ENCODE data around the gene PDILT. TPM values are rescaled to one million over a fixed set of nuclear protein-coding genes. Genes with fewer than 3 reads are reported as not detected.
"Not testable (repeated sequence)": the region's sequence is repeated elsewhere in the genome, so short reads cannot be mapped to it uniquely, and the experiment has no call there.

The PDILT gene
- total RNA-seq, 1 experiment from 2014 or later, result not detected

GRCh38 chr16:20327444-20328041 is 77.0 kb downstream of the PDILT start, which contains the start of gene GP2:
TSS of gene GP2 (minus strand) at chr16:20327513. CDS start at chr16:20326431, 1,082 bp downstream.
- Histone ChIP-seq H3K9me3 (replicated peaks) (no peaks in the 10 kb centered on the region), H3K27me3 (no peaks in the 10 kb centered on the region), H3K36me3 (no peaks in the 10 kb centered on the region), H3K4me3 (no peak within 1 kb of the TSS), H3K4me1 (no peaks in the 10 kb centered on the region), H3K27ac (no peak within 1 kb of the TSS)
- DNase-seq, result no peak

DNA sequence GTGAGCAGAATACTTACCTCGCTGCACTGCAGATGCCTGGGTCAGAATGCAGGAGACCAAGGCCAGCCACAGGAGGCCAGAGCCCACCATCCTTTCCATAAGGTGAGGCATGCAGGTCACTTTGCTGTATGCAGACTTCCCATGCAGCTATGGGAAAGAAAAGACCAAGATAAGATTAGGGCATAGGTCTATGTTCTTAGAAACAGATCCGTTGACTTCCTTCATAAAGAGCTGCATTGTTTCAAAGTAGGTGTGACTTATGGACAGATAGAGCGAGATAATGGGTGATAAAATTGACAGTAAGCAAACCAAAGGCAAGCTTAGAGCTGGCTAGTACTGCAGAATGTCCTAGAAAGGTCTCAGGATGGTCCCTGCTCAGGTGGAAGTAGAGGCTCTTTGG is 78.2 kb downstream of the PDILT start:
- no peaks in the 10 kb centered on the region for H3K36me3 ChIP-seq
- no peak for DNase-seq
- no peaks in the 10 kb centered on the region for H3K4me1 ChIP-seq
- no peaks in the 10 kb centered on the region for H3K9me3 ChIP-seq (replicated peaks)
- no peaks in the 10 kb centered on the region for H3K27me3 ChIP-seq
- no peak overlapping the region for H3K4me3 ChIP-seq
- H3K27ac ChIP-seq, result no peak overlapping the region

DNA sequence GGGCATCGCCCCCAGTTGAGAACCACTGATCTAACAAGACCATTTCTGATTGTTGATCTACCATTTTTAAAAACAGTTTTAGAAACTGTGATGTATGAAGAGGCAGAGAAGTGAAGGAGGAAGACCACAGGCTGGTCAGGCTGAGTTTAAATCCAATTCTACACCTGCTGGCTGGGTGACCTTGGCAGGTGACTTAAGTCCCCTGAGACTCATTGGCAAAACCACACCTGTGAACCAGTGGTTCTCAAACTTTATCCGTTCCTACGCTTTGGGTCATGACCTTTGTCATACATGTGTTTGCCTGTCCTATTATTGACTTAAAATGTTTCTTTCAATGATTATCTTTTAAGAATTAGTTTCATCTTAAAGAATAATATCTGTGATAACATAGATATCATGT is 79.5 kb downstream of the PDILT start:
- DNase-seq, result no peak
- Histone ChIP-seq H3K9me3 (replicated peaks) (no peaks in the 10 kb centered on the region), H3K36me3 (no peaks in the 10 kb centered on the region), H3K4me1 (no peaks in the 10 kb centered on the region), H3K27ac (no peak overlapping the region), H3K27me3 (no peaks in the 10 kb centered on the region), H3K4me3 (no peak overlapping the region)

DNA sequence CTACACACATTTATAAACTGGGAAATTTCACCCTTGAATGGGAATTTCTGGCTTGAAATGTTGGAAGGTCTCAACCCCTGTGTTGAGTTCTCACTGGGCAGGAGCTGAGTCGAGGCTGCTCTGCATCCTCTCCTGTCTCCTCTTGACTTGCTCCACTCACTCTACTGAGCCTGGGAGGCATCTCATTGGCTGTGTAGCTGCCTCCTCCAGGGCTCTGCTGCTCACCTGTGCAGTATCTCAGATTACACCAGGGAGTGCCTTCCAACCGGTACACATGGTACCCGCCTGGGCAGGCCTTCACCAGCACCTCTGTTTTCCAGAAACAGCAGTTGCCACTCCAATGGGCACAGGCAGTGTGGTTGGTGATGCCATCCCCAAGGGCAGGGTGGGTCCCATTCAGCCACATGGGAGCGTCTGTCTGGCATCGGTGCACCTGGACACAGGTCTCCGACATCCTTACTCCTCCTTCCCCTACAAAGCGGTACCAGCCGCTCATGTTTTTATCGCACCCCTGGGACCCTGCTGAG is 80.9 kb downstream of the PDILT start:
- Histone ChIP-seq H3K36me3 (no peaks in the 10 kb centered on the region), H3K27ac (no peak overlapping the region), H3K9me3 (replicated peaks) (no peaks in the 10 kb centered on the region), H3K4me3 (no peak overlapping the region), H3K4me1 (no peaks in the 10 kb centered on the region), H3K27me3 (no peaks in the 10 kb centered on the region)
- DNase-seq, result no peak

DNA sequence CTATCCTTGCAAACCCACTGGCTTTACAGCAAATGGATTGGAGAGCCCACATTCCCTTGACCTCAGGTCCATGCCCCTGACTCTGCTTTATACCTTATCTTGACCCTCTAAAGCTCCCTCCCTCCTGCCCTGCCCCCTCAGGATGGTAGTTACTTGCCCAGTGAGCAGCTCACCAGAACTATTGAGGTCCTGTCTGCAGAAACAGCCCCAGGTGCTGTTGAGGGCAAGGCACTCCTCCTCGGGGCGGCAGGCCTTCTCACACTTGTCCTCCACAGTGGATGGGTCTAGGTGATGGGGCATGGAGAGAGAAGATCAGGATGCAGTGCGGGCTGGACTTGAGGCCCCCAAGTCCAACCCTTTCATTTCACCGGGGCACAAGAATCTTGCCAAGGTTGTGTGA is 81.8 kb downstream of the PDILT start:
- Histone ChIP-seq H3K27me3 (no peaks in the 10 kb centered on the region), H3K4me1 (no peaks in the 10 kb centered on the region), H3K9me3 (replicated peaks) (no peaks in the 10 kb centered on the region), H3K4me3 (no peak overlapping the region), H3K27ac (no peak overlapping the region), H3K36me3 (no peaks in the 10 kb centered on the region)
- DNase-seq, result no peak

- H3K36me3 ChIP-seq, result no peaks in the 10 kb centered on the region
- no peak for DNase-seq
- H3K4me3 ChIP-seq, result no peak overlapping the region
- H3K9me3 ChIP-seq (replicated peaks), result no peaks in the 10 kb centered on the region
- H3K27ac ChIP-seq, result no peak overlapping the region
- no peaks in the 10 kb centered on the region for H3K4me1 ChIP-seq
- H3K27me3 ChIP-seq, result no peaks in the 10 kb centered on the region
These were observed 82.9 kb downstream of the PDILT start for GRCh38 chr16:20321671-20322070.

DNA sequence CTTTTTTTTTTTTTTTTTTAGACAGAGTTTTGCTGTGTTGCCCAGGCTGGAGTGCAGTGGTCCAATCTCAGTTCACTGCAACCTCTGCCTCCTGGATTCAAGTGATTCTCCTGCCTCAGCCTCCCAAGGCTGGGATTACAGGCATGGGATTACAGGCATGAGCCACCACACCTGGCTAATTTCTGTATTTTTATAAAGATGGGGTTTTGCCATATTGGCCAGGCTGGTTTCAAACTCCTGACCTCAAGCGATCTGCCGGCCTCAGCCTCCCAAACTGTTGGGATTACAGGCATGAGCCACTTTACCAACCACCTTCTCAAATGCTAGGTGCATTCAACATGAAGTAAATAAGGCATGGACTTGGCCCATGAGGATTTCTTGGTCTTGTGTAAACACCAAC is 83.5 kb downstream of the PDILT start:
- not testable (repeated sequence) for H3K27ac ChIP-seq; H3K36me3 ChIP-seq; H3K4me1 ChIP-seq; DNase-seq; H3K4me3 ChIP-seq; H3K27me3 ChIP-seq; H3K9me3 ChIP-seq (replicated peaks)

DNA sequence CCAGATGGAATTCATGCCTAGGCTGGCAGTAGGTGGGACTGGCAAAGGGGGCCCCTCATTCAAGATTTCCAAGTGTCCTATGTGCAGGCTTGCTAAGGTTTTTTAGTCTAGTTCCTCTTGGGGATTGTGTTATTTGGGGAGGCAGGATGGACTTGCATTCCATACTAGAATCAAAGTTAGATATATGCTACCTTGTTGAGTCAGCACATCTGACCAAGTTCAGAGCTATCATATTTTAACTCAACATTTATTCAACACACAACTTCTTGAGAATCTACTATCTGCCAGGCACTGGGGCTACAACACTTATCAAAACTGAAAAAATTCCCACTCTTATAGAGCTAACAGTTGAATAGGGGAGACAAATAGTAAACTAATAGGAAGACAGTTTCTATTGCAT is 83.9 kb downstream of the PDILT start:
- no peaks in the 10 kb centered on the region for H3K9me3 ChIP-seq (replicated peaks)
- H3K36me3 ChIP-seq, result no peaks in the 10 kb centered on the region
- no peak overlapping the region for H3K27ac ChIP-seq
- H3K27me3 ChIP-seq, result no peaks in the 10 kb centered on the region
- H3K4me3 ChIP-seq, result no peak overlapping the region
- H3K4me1 ChIP-seq, result no peaks in the 10 kb centered on the region
- no peak for DNase-seq

DNA sequence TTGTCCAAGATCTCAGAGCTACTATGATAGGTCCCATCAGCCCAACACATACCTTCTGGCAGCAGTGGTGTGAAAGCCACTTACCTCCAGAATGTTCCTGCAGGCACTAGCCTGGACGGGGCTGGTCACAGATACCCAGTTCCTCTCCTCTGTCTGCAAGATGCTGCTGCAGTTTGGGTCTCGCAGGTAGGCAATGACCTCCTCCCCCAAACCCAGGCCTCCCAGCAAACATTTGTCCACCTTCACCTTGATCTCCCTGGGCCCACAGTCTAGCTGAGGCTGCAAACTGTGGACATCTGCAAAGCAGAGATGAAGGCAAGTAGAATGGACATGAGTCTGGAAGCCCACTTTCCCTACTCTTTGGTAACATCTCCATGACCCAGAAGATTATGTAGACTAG is 84.4 kb downstream of the PDILT start:
- Histone ChIP-seq H3K9me3 (replicated peaks) (no peaks in the 10 kb centered on the region), H3K4me1 (no peaks in the 10 kb centered on the region), H3K27ac (no peak overlapping the region), H3K27me3 (no peaks in the 10 kb centered on the region), H3K36me3 (no peaks in the 10 kb centered on the region), H3K4me3 (no peak overlapping the region)
- no peak for DNase-seq

DNA sequence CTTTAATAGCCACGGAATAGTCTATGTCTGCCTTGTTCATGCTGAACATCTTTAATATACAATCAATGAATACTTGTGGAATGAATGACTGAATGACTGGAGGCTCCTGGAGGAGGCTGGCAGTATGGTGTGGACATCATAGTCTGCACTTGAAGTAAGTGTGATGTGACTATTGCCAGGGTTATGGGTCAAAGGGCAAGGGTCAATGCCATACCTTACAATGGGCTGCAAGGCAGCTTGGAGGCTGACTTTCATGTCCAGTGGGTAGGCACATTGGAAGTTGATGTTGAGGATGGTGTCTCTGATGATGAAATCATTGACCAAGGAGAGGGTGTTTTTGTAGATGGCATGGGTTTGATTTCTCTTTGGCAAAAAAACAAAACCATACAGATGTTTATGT is 85.1 kb downstream of the PDILT start:
- Histone ChIP-seq H3K27me3 (no peaks in the 10 kb centered on the region), H3K36me3 (no peaks in the 10 kb centered on the region), H3K4me3 (no peak overlapping the region), H3K27ac (no peak overlapping the region), H3K4me1 (no peaks in the 10 kb centered on the region), H3K9me3 (replicated peaks) (no peaks in the 10 kb centered on the region)
- DNase-seq, result no peak

DNA sequence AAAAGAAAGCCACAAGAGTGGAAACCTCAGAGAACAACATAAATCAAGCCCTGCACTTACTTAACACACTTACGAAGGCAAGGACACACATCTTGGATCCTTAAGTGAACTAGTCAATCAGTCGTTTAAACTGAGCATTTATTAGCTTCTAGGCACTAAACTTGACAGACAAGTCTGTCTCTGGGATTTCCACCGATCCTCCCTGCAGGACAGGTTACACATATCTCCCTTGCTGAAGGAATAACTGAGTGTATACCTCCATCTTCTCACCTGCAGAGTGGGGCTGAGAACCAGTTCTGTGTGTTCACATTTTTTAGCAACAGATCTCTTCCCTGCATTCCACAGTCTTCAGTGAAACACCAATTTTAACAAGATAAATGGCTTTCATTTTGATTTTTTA is 86.1 kb downstream of the PDILT start:
- H3K4me1 ChIP-seq, result no peaks in the 10 kb centered on the region
- DNase-seq, result no peak
- H3K9me3 ChIP-seq (replicated peaks), result no peaks in the 10 kb centered on the region
- H3K27ac ChIP-seq, result no peak overlapping the region
- H3K27me3 ChIP-seq, result no peaks in the 10 kb centered on the region
- H3K4me3 ChIP-seq, result no peak overlapping the region
- H3K36me3 ChIP-seq, result no peaks in the 10 kb centered on the region

DNA sequence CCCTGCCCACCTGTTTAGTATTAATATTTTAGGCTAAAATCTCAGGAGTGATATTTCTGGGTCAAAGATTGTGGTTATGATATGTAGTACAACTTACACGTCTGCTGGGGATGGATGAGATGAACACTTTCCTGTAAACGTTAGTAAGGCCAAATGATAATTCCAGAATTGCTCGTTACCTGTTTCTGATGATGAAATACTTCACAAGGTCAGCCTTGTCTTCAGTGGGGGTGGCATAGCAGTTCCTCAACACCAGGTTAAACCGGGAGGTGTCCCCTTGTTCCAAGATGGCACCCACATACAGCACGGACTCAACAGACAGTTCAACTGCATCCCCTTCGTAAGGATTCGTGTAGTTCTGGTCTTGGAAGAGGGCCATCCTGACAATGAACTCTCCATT is 86.5 kb downstream of the PDILT start:
- Histone ChIP-seq H3K36me3 (no peaks in the 10 kb centered on the region), H3K27me3 (no peaks in the 10 kb centered on the region), H3K4me3 (no peak overlapping the region), H3K27ac (no peak overlapping the region), H3K4me1 (no peaks in the 10 kb centered on the region), H3K9me3 (replicated peaks) (no peaks in the 10 kb centered on the region)
- DNase-seq, result no peak

DNA sequence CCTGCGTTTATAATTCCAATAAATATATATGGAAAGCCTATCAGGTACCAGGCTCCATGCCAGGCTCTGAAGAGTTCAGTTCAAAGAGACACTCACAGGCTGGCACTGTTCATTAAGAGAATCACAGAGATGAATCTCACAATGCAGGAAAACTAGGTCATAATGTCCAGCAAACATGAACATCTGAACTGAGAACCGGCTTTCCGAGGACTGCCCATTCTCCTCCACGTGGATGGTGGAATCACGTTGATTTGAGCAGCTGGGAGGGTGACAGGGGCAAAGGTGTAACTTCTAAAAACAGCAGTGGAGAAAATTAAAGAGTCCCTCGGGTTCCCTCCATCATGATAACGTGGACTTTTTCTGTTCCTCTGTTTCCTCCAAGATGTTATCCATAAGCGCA is 87.4 kb downstream of the PDILT start:
- H3K9me3 ChIP-seq (replicated peaks), result no peaks in the 10 kb centered on the region
- H3K27me3 ChIP-seq, result no peaks in the 10 kb centered on the region
- no peaks in the 10 kb centered on the region for H3K4me1 ChIP-seq
- DNase-seq, result no peak
- no peak overlapping the region for H3K27ac ChIP-seq
- no peaks in the 10 kb centered on the region for H3K36me3 ChIP-seq
- no peak overlapping the region for H3K4me3 ChIP-seq

DNA sequence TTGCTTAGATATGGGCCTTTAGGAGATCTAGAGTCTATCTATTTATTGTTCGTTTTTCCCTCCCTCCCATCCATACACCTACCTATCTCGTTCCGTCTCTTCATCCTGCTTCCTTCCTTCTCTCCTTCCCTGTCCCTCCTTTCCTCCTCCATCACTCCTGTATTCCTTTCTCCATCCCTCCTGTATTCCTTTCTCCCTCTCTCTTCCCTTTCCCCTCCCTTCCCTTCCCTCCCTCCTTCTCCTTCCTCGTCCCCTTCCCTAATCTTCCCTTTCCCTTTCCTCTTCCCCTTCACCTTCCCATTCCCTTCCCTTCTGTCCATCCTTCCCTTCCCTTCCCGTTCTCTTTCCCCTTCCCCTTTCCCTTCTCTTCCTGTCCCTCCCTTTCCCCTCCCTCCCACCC is 87.8 kb downstream of the PDILT start:
- Histone ChIP-seq H3K27ac (no peak overlapping the region), H3K4me1 (no peaks in the 10 kb centered on the region), H3K27me3 (no peaks in the 10 kb centered on the region), H3K4me3 (no peak overlapping the region), H3K9me3 (replicated peaks) (no peaks in the 10 kb centered on the region), H3K36me3 (no peaks in the 10 kb centered on the region)
- no peak for DNase-seq

DNA sequence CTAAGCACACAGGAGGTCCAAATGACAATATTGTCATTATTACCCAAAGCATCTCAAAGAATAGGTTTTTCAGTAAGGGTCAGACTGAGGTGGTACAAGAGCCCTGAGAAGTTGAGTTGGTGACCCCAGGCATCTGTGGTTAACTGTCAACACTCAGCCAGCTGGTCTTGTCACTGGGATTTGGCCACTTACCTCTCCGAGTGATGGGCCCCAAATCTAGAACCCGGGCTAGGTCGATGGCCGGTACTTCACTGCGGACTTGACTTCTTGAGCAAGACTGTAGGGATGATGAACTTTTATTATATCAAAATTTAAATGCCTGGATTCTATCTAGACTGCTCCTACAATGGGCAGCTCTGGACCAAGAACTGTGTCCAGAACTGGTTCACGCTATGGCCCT is 88.8 kb downstream of the PDILT start:
- no peak for DNase-seq
- no peaks in the 10 kb centered on the region for H3K9me3 ChIP-seq (replicated peaks)
- H3K4me1 ChIP-seq, result no peaks in the 10 kb centered on the region
- H3K4me3 ChIP-seq, result no peak overlapping the region
- no peak overlapping the region for H3K27ac ChIP-seq
- H3K36me3 ChIP-seq, result no peaks in the 10 kb centered on the region
- H3K27me3 ChIP-seq, result no peaks in the 10 kb centered on the region

- Histone ChIP-seq H3K4me3 (no peak overlapping the region), H3K27ac (no peak overlapping the region), H3K27me3 (no peaks in the 10 kb centered on the region), H3K9me3 (replicated peaks) (no peaks in the 10 kb centered on the region), H3K36me3 (no peaks in the 10 kb centered on the region), H3K4me1 (no peaks in the 10 kb centered on the region)
- no peak for DNase-seq
These were observed 90.0 kb downstream of the PDILT start for GRCh38 chr16:20314575-20314974.
